DND-41 (cell line): ENCODE results near the gene TNFRSF14.

Experiments used
- ATAC-seq: fragments of 200-7000 bp; cut with Tn5 transposase; 3 replicates; pipeline ENCODE4 v1.9.1; 2021; ENCODE audit warnings: low read depth; ENCODE audit not compliant: insufficient read depth
- DNase-seq: peaks from one replicate; pipeline ENCODE4 v3.0.0-alpha.2; 2020
- H2AFZ ChIP-seq: 2 replicates; pipeline ENCODE4 v1.6.0; 2012; ENCODE audit warnings: low read depth, low read length
- H3K27ac ChIP-seq: 2 replicates; pipeline ENCODE4 v1.5.1; 2012; ENCODE audit warnings: low read length, inconsistent platforms
- H3K27me3 ChIP-seq: fragments of 200-600 bp; sonication (generic); 2 replicates; pipeline ENCODE4 v1.6.0; 2012; ENCODE audit warnings: low read length, mild to moderate bottlenecking, inconsistent platforms; ENCODE audit not compliant: insufficient read depth, poor library complexity
- H3K36me3 ChIP-seq: 2 replicates; pipeline ENCODE4 v1.5.1; 2012; ENCODE audit warnings: low read length, inconsistent platforms; ENCODE audit not compliant: insufficient read depth
- H3K4me1 ChIP-seq: 2 replicates; pipeline ENCODE4 v1.5.1; 2012; ENCODE audit warnings: mild to moderate bottlenecking, low read length; ENCODE audit not compliant: insufficient read depth
- H3K4me2 ChIP-seq: 2 replicates; pipeline ENCODE4 v1.6.0; 2012; ENCODE audit warnings: mild to moderate bottlenecking, moderate library complexity, low read length, inconsistent platforms; ENCODE audit not compliant: insufficient read depth
- H3K4me3 ChIP-seq, 2 experiments: fragments of 200-600 bp in 1 of 2; shearing (Covaris generic) in 1 of 2; 2 replicates each; pipeline ENCODE4 v1.5.1; 2012 to 2016; ENCODE audit warnings: inconsistent platforms in 2 of 2, low read length in 2 of 2, mild to moderate bottlenecking in 2 of 2, low read depth in 1 of 2, moderate library complexity in 1 of 2
- H3K79me2 ChIP-seq: 2 replicates; pipeline ENCODE4 v1.6.0; 2012; ENCODE audit warnings: low read length, inconsistent platforms; ENCODE audit not compliant: insufficient read depth
- H3K9ac ChIP-seq: 2 replicates; pipeline ENCODE4 v1.6.0; 2012; ENCODE audit warnings: low read depth, mild to moderate bottlenecking, inconsistent platforms, low read length, moderate library complexity
- H3K9me3 ChIP-seq: 2 replicates; pipeline ENCODE4 v1.5.1; 2012; ENCODE audit warnings: low read length, moderate library complexity, mild to moderate bottlenecking, inconsistent platforms; ENCODE audit not compliant: insufficient read depth, severe bottlenecking
- H4K20me1 ChIP-seq: 2 replicates; pipeline ENCODE4 v1.6.0; 2012; ENCODE audit warnings: low read length; ENCODE audit not compliant: insufficient read depth
- EZH2 ChIP-seq: IDR thresholded peaks from 3 replicates; pipeline ENCODE4 v1.6.1; 2012; ENCODE audit warnings: borderline replicate concordance, low read depth, mild to moderate bottlenecking, moderate library complexity, low read length, inconsistent platforms; ENCODE audit not compliant: severe bottlenecking
- TF ChIP-seq, protein P1 (sequence below): IDR thresholded peaks from 2 replicates; pipeline ENCODE4 v1.5.1; 2012; ENCODE audit warnings: borderline replicate concordance, low read length, moderate library complexity, mild to moderate bottlenecking; ENCODE audit not compliant: poor library complexity, severe bottlenecking; ENCODE audit errors: extremely low read depth

Gene TNFRSF14

DNA sequence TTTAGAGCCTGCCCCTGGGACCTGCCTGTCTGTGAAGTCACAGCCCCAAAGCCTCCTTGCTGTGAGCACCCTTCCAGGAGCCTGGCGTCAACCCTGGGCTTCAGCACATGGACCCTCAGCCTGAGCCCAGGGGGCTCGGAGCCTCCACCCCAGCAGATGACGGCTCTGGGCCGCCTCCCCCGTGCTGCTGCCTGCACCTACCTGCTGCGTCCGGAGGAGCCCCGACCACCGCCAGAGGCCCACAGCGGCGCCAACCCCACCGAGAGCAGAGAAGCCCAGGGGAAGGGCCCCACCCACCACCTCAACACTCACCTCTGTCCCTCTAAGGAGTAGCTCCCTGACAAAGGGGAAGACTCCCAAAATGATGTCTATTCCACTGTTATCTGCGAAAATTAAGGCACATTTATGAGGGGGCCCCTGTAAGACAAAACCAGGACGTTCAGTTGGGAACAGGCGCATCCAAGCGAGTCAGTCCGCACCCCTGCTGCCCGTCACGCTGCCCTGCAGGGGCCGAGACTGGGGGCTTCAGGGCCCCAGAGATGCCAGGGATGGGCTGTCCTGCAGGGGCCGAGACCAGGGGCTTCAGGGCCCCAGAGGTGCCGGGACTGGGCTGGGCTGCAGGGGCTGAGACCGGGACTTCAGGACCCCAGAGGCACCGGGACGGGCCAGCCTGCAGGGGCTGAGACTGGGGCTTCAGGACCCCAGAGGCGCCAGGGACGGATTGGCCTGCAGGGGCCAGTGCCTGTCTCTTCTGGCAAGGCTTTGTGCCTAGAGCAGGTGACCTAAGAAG, 45.6 kb upstream of the TNFRSF14 start:
- no peak overlapping the region for H3K4me2 ChIP-seq
- H3K27me3 ChIP-seq, result no peaks in the 10 kb centered on the region
- no peak for ATAC-seq
- H3K9me3 ChIP-seq, result no peaks in the 10 kb centered on the region
- H3K79me2 ChIP-seq, result no peaks in the 10 kb centered on the region
- TF ChIP-seq EZH2, result no peak
- TF ChIP-seq, protein P1, sequence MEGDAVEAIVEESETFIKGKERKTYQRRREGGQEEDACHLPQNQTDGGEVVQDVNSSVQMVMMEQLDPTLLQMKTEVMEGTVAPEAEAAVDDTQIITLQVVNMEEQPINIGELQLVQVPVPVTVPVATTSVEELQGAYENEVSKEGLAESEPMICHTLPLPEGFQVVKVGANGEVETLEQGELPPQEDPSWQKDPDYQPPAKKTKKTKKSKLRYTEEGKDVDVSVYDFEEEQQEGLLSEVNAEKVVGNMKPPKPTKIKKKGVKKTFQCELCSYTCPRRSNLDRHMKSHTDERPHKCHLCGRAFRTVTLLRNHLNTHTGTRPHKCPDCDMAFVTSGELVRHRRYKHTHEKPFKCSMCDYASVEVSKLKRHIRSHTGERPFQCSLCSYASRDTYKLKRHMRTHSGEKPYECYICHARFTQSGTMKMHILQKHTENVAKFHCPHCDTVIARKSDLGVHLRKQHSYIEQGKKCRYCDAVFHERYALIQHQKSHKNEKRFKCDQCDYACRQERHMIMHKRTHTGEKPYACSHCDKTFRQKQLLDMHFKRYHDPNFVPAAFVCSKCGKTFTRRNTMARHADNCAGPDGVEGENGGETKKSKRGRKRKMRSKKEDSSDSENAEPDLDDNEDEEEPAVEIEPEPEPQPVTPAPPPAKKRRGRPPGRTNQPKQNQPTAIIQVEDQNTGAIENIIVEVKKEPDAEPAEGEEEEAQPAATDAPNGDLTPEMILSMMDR, result no peak
- peaks cover 65% of the 10 kb centered on the region for H4K20me1 ChIP-seq
- H3K36me3 ChIP-seq, result peaks cover 83% of the 10 kb centered on the region
- no peaks in the 10 kb centered on the region for H3K4me1 ChIP-seq
- no peak overlapping the region for H3K4me3 ChIP-seq
- H2AFZ ChIP-seq, result no peak overlapping the region
- no peak for DNase-seq
- H3K27ac ChIP-seq, result no peak overlapping the region
- H3K9ac ChIP-seq, result no peak overlapping the region

DNA sequence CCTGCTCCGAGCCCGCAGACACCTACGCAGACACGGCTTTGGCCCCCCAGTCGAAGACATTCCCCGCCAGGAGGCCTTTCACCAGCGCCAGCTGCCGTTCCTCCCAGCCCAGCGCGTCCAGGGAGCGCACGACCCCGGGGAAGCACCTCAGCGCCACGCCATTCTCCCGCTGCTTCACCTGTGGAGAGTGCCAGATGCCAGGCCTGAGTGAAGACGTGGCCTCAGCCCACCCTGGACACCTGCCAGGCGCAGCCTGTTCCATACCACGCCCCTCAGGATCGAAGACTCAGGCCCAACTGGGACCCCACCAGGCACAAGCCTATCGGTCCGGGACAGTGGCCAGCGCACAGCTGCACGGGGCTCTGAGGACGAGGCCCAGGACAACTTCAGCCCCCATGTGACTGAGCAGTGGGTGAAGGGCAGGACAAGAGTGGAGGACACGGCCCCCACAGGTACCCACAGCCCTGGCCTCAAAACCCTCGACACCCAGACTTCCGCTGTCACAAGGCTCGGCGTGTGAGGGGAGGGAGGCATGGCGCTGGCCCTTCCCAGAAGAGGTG, 43.2 kb upstream of the TNFRSF14 start:
- peaks cover 97% of the 10 kb centered on the region for H3K36me3 ChIP-seq
- ATAC-seq (no peak), DNase-seq (no peak)
- no peak overlapping the region for H3K4me3 ChIP-seq
- H3K4me1 ChIP-seq, result no peaks in the 10 kb centered on the region
- no peaks in the 10 kb centered on the region for H3K79me2 ChIP-seq
- TF ChIP-seq, protein P1, result no peak
- no peak for TF ChIP-seq EZH2
- no peak overlapping the region for H3K27ac ChIP-seq
- no peak overlapping the region for H3K4me2 ChIP-seq
- no peaks in the 10 kb centered on the region for H3K9me3 ChIP-seq
- H3K27me3 ChIP-seq, result no peaks in the 10 kb centered on the region
- H3K9ac ChIP-seq, result no peak overlapping the region
- H2AFZ ChIP-seq, result no peak overlapping the region
- peaks cover 60% of the 10 kb centered on the region for H4K20me1 ChIP-seq

DNA sequence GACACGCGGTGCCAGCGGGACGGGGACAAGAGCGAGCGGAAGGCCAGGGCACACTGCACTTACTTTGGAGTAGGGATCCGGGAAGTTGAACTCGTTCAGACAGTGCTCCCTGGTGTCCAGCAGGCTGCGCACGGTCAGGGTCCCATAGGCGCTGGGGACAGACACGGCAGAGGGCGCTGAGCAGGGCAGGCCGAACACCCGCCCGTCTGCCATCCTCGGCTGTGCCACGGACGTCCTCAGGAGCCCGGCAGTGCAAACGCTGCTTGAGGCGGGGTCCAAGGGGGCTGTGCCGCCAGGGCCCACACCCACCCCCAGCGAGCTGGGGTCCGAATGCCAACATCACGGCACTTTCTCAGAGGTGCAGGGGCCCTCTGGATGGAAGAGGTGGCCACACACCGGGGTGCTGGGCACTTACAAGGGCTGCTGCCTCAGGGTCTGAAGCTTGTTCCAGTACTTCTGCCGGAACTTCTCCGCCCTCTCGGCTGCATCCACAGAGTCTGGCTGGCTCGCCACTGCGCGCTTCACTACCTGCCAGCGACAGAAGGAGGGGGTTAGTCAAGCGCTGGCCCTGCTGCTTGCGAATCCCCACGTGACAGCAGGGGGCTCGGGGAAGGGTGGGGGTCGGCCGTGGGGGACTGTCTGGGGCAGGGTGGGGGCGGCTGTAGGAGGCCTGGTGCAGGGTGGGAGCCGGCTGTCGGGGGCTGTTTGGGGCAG, 42.1 kb upstream of the TNFRSF14 start:
- no peak for DNase-seq
- Histone ChIP-seq H3K9me3 (no peaks in the 10 kb centered on the region), H3K9ac (no peak overlapping the region), H3K27ac (no peak overlapping the region), H3K4me3 (no peak overlapping the region), H3K27me3 (no peaks in the 10 kb centered on the region), H3K4me2 (no peak overlapping the region), H3K79me2 (no peaks in the 10 kb centered on the region), H3K4me1 (no peaks in the 10 kb centered on the region), H2AFZ (no peak overlapping the region), H3K36me3 (peaks cover 98% of the 10 kb centered on the region), H4K20me1 (peaks cover 63% of the 10 kb centered on the region)
- no peak for ATAC-seq
- TF ChIP-seq, protein P1, result no peak
- no peak for TF ChIP-seq EZH2
